Prostate gland (tissue), 2 donors: Measurements from ENCODE around the gene C16orf90.

Experiments used
- POLR2A ChIP-seq: fragments of 450-650 bp; IDR thresholded peaks from one replicate; pipeline ENCODE4 v1.6.1; 2016; ENCODE audit warnings: antibody characterized with exemption, mild to moderate bottlenecking
- POLR2AphosphoS5 ChIP-seq: sonication (generic); formaldehyde crosslinking; IDR thresholded peaks from one replicate; pipeline ENCODE4 v1.6.1; 2017; ENCODE audit warnings: antibody characterized with exemption
- TF ChIP-seq, protein P1 (sequence below), 4 experiments: fragments of 200-600 bp in 2 of 4; fragments of 450-650 bp in 2 of 4; sonication (generic) in 2 of 4; IDR thresholded peaks; 1 replicate in 3 of 4; 2 replicates in 1 of 4; pipeline ENCODE4 v1.5.1; 2016 to 2019; ENCODE audit warnings: antibody characterized with exemption in 4 of 4, mild to moderate bottlenecking in 2 of 4, moderate library complexity in 2 of 4

DNA sequence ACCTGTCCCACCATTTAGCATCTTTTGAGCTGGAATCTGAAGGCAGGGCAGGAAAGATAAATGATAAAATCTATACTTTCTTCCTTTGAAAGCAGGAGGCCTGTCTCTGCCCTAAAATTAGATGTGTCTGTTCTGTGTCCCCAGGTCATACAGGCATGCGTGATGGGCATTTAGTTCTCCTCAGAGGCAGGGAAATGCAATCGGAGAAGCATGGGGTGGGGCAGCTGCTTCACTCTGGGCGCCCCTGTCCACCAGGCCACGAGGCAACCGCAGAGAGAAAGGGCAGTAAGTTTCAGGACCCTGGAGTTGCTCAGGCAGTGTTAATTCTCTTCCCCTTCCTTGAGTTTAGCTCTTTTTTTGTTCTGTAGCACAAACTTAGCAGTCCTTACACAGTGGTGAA is 30.7 kb upstream of the C16orf90 start:
- TF ChIP-seq POLR2A = no peak
- TF ChIP-seq, protein P1, sequence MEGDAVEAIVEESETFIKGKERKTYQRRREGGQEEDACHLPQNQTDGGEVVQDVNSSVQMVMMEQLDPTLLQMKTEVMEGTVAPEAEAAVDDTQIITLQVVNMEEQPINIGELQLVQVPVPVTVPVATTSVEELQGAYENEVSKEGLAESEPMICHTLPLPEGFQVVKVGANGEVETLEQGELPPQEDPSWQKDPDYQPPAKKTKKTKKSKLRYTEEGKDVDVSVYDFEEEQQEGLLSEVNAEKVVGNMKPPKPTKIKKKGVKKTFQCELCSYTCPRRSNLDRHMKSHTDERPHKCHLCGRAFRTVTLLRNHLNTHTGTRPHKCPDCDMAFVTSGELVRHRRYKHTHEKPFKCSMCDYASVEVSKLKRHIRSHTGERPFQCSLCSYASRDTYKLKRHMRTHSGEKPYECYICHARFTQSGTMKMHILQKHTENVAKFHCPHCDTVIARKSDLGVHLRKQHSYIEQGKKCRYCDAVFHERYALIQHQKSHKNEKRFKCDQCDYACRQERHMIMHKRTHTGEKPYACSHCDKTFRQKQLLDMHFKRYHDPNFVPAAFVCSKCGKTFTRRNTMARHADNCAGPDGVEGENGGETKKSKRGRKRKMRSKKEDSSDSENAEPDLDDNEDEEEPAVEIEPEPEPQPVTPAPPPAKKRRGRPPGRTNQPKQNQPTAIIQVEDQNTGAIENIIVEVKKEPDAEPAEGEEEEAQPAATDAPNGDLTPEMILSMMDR (IDR thresholded peaks at IDR 0.05) = no peak
- TF ChIP-seq POLR2AphosphoS5 = no peak
